HG02571 (cell line): Measurements from ENCODE around the gene IQCK.

Experiments
- ATAC-seq: cut with Tn5 transposase; IDR thresholded peaks from one replicate; pipeline ENCODE4 v1.9.1; 2021; ENCODE audit warnings: mild to moderate bottlenecking, moderate library complexity; ENCODE audit not compliant: unreplicated experiment

Gene IQCK

DNA sequence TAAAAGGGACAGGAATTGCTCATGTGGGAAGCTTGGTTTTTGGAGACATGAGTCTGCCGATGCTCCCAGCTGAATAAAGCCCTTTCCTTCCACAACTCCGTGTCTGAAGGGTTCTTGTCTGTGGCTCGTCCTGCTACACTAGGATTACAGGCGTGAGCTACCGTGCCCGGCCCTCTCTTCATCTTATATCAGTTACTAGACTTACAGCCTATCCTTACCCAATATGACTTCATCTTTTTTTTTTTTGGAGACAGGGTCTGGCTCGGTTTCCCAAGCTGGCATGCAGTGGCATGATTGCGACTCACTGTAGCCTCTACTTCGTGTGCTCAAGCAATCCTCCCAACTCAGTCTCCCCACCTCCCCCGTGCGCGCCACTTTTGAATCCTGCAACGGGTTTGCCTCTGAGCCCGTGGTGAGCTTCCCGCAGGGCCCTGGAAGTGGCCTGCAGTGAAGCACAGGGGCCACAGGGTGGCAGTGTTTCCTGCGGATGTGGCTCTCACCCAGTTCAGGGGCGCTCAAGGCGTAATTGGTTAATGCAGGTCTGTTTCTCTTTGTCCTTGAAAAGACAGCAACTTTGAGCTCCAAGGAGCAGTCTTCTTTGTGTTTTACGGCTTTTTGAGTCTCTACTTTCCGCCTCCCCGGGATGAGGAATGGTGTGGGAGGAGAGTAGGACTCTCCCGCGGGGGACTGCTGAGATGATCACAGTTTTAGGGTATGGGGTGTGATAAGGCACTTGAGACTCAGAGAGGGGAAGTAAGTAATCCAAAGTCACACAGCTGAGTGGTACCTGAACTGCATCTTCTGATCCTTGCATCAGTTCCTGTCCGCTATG is 189.3 kb downstream of the IQCK start:
- peak; percentile 58 for ATAC-seq
